ENCODE measurements around the gene C11orf24. TPM values are rescaled to one million over a fixed set of nuclear protein-coding genes. Genes with fewer than 3 reads are reported as not detected.

The C11orf24 gene
- polyA plus RNA-seq, 1 of the 3 experiments (the other 2 are of a cell fraction), result 50.9 TPM

- Histone ChIP-seq H3F3A (replicated peaks; ENCODE audit: insufficient read depth) (peaks cover 9% of the 10 kb centered on the region), H3K4me3 (ENCODE audit: low read depth in 2 of 2, low read length in 1 of 2) (peak within 1 kb of the TSS; percentile 96 to 99), H3K79me2 (ENCODE audit: insufficient read depth) (peaks cover 46% of the 10 kb centered on the region), H3K4me2 (peak within 1 kb of the TSS; percentile 90), H3K36me3 (replicated peaks in 1 of 2; ENCODE audit: control insufficient read depth in 1 of 2, insufficient read depth in 2 of 2, low read length in 1 of 2) (no peaks in the 10 kb centered on the region), H3K9me3 (no peaks in the 10 kb centered on the region), H3K9me2 (no peaks in the 10 kb centered on the region), H3K27me3 (ENCODE audit: insufficient read depth) (no peaks in the 10 kb centered on the region; the same call in 1 of the 2 replicates), H3K4me1 (ENCODE audit: control insufficient read depth in 1 of 2, insufficient read depth in 2 of 2, low read depth in 1 of 2, low read length in 1 of 2) (peaks cover 11 to 27% of the 10 kb centered on the region in 2 experiments; a peak in 3 of 4 replicates), H3K9ac (peak within 1 kb of the TSS; percentile 93), H4K20me1 (ENCODE audit: insufficient read depth) (peaks cover 44% of the 10 kb centered on the region), H2AFZ (ENCODE audit: low read depth) (peak within 1 kb of the TSS; percentile 85), H3K27ac (ENCODE audit: low read depth in 2 of 2, low read length in 1 of 2) (peak within 1 kb of the TSS; percentile 88 to 97)
- TF ChIP-seq MXI1 (IDR thresholded peaks at IDR 0.05; ENCODE audit: low read depth, low read length), result no peak
- TF ChIP-seq, protein P1, sequence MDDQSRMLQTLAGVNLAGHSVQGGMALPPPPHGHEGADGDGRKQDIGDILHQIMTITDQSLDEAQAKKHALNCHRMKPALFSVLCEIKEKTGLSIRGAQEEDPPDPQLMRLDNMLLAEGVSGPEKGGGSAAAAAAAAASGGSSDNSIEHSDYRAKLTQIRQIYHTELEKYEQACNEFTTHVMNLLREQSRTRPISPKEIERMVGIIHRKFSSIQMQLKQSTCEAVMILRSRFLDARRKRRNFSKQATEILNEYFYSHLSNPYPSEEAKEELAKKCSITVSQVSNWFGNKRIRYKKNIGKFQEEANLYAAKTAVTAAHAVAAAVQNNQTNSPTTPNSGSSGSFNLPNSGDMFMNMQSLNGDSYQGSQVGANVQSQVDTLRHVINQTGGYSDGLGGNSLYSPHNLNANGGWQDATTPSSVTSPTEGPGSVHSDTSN (IDR thresholded peaks at IDR 0.05), result peak; percentile 84
- TF ChIP-seq, protein P2, sequence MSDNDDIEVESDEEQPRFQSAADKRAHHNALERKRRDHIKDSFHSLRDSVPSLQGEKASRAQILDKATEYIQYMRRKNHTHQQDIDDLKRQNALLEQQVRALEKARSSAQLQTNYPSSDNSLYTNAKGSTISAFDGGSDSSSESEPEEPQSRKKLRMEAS (IDR thresholded peaks at IDR 0.05; ENCODE audit: low read depth), result 0 out of 2 replicates have a peak, but pooled peaks have one; percentile 39
- no peak for TF ChIP-seq USF2 (IDR thresholded peaks at IDR 0.05; ENCODE audit: borderline replicate concordance, low read depth, low read length)
- no peak for TF ChIP-seq NFIC (IDR thresholded peaks at IDR 0.05; ENCODE audit: borderline replicate concordance)
- TF ChIP-seq JUND (IDR thresholded peaks at IDR 0.05), result no peak
- TF ChIP-seq YY1 (IDR thresholded peaks at IDR 0.05; ENCODE audit: low read depth), result peak; percentile 92
- no peak for TF ChIP-seq POLR2AphosphoS5 (IDR thresholded peaks at IDR 0.05; ENCODE audit: low read depth, low read length)
- no peak for TF ChIP-seq ELF1 (IDR thresholded peaks at IDR 0.05)
- 0 out of 2 replicates have a peak, but pooled peaks have one; percentile 9 for TF ChIP-seq REST (IDR thresholded peaks at IDR 0.05; ENCODE audit: low read depth, low read length)
- TF ChIP-seq TAF1 (IDR thresholded peaks at IDR 0.05; ENCODE audit: borderline replicate concordance, low read depth, low read length), result peak; percentile 73; the same call in 1 of the 2 replicates
- no peak for TF ChIP-seq RAD21 (IDR thresholded peaks at IDR 0.05; ENCODE audit: low read length)
- TF ChIP-seq, protein P3, sequence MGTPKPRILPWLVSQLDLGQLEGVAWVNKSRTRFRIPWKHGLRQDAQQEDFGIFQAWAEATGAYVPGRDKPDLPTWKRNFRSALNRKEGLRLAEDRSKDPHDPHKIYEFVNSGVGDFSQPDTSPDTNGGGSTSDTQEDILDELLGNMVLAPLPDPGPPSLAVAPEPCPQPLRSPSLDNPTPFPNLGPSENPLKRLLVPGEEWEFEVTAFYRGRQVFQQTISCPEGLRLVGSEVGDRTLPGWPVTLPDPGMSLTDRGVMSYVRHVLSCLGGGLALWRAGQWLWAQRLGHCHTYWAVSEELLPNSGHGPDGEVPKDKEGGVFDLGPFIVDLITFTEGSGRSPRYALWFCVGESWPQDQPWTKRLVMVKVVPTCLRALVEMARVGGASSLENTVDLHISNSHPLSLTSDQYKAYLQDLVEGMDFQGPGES (IDR thresholded peaks at IDR 0.05; ENCODE audit: low read depth, low read length), result no peak
- TF ChIP-seq CHD2 (IDR thresholded peaks at IDR 0.05; ENCODE audit: low read length, partially characterized antibody), result peak; percentile 89
- POLR2A ChIA-PET, result no interaction called here
- DNase-seq, result peak; percentile 78
- CTCF ChIA-PET, result interaction anchor here (0.9 to 2.4 kb wide), 2 partner anchors 9 to 15 kb away, joined by 4 to 8 read pairs; no protein-coding TSS in a partner anchor
- WGBS (ENCODE audit: low lambda C conversion rate), result 0% methylated on average over 12 of the region's 60 CpGs
Measured at GRCh38 chr11:68213135-68213515, 58.6 kb downstream of the C11orf24 start, which contains the start of gene KMT5B. TSS of gene KMT5B (minus strand) at chr11:68213296. CDS start at chr11:68190076, 23,220 bp downstream.

All from SK-N-SH (cell line).